GM23248 (cell line): ENCODE measurements around the gene FAM89B.

ENCODE experiments used
- EZH2 ChIP-seq: fragments of 200-600 bp; sonication (generic); IDR thresholded peaks from 2 replicates; pipeline ENCODE4 v1.6.1; 2018; ENCODE audit warnings: antibody characterized with exemption, mild to moderate bottlenecking; ENCODE audit not compliant: insufficient read depth, poor library complexity, severe bottlenecking
- EZH2phosphoT487 ChIP-seq: fragments of 200-600 bp; sonication (generic); IDR thresholded peaks from 2 replicates; pipeline ENCODE4 v1.6.1; 2018; ENCODE audit warnings: antibody characterized with exemption, moderate library complexity, mild to moderate bottlenecking, low read depth; ENCODE audit not compliant: insufficient read depth

DNA sequence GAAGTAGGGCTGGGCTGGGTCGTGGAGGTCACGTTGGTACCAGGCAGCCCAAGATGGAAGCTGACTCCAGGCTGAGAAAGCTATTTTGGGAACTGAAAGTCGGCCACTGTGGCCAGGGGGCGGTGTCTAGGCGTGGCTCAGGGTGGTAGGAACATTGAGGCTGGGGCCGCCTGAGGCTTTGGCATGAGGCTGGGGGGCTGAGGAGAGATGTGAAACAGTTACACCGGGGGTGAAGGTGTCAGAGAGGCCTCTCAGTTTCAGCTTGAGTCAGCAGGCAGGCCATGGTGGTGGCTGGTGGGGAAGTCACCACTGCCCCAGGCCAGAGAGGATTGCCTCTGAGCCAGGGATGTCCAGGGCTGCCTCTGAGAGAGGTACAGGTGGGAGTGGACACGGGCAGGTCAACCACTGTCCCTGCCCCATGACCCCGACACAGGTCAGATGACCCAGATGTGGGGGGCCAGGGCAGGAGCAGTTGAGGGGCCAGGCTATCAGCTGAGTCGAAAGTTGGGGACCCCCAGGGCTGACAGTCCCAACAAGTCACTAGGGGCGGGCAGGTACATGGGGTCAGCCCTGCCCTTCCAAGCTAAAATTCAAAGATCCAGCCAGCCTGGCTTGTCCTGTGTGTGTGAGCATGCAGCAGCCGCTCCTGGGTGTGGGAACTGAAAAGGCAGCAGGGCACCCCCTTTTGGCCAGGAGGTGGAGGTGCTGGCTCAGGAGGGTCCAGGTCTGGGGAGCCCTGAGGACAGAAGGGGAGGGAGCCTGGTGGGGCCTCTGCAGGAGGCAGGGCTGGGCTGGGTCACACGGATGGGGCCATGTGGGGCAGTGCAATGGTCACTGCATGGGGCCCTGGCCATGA is 16.1 kb downstream of the FAM89B start:
- TF ChIP-seq EZH2, result no peak
- TF ChIP-seq EZH2phosphoT487, result no peak
